Measurements from ENCODE around the gene SLC9A8. TPM values are rescaled to one million over a fixed set of nuclear protein-coding genes. Genes with fewer than 3 reads are reported as not detected.

SLC9A8 gene
- total and polyA plus RNA-seq, 4 donors, result 7.8 to 21.1 (median 14.4) TPM

- Histone ChIP-seq H3K4me1 (ENCODE audit: control insufficient read depth in 5 of 5, insufficient read depth in 5 of 5, low read length in 5 of 5) (peaks cover 0 to 20% (median 0%) of the 10 kb centered on the region in 5 donors), H3K36me3 (ENCODE audit: control insufficient read depth in 4 of 4, insufficient read depth in 4 of 4, low read length in 4 of 4) (peaks cover 4 to 40% (median 20%) of the 10 kb centered on the region in 4 donors), H3K27ac (ENCODE audit: low read depth in 1 of 2, low read length in 1 of 2) (no peak overlapping the region), H3K9me3 (ENCODE audit: control insufficient read depth in 4 of 4, insufficient read depth in 3 of 4, low read length in 3 of 4) (no peaks in the 10 kb centered on the region), H3K9ac (ENCODE audit: insufficient read depth in 1 of 2, low read length in 2 of 2) (no peak overlapping the region), H3K27me3 (ENCODE audit: control insufficient read depth in 3 of 3, insufficient read depth in 3 of 3, low read length in 2 of 3) (no peaks in the 10 kb centered on the region), H3K4me3 (no peak overlapping the region)
- ATAC-seq (ENCODE audit: insufficient read depth, low FRiP score) (no peak), DNase-seq (no peak)
- WGBS, 2 donors, result 93% methylated on average over 15 of the region's 15 CpGs
- TF ChIP-seq, protein P1, sequence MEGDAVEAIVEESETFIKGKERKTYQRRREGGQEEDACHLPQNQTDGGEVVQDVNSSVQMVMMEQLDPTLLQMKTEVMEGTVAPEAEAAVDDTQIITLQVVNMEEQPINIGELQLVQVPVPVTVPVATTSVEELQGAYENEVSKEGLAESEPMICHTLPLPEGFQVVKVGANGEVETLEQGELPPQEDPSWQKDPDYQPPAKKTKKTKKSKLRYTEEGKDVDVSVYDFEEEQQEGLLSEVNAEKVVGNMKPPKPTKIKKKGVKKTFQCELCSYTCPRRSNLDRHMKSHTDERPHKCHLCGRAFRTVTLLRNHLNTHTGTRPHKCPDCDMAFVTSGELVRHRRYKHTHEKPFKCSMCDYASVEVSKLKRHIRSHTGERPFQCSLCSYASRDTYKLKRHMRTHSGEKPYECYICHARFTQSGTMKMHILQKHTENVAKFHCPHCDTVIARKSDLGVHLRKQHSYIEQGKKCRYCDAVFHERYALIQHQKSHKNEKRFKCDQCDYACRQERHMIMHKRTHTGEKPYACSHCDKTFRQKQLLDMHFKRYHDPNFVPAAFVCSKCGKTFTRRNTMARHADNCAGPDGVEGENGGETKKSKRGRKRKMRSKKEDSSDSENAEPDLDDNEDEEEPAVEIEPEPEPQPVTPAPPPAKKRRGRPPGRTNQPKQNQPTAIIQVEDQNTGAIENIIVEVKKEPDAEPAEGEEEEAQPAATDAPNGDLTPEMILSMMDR (IDR thresholded peaks at IDR 0.05; ENCODE audit: control extremely low read depth, extremely low read depth), result no peak
Observed at GRCh38 chr20:49880724-49881445, 68.3 kb downstream of the SLC9A8 start.

DNA sequence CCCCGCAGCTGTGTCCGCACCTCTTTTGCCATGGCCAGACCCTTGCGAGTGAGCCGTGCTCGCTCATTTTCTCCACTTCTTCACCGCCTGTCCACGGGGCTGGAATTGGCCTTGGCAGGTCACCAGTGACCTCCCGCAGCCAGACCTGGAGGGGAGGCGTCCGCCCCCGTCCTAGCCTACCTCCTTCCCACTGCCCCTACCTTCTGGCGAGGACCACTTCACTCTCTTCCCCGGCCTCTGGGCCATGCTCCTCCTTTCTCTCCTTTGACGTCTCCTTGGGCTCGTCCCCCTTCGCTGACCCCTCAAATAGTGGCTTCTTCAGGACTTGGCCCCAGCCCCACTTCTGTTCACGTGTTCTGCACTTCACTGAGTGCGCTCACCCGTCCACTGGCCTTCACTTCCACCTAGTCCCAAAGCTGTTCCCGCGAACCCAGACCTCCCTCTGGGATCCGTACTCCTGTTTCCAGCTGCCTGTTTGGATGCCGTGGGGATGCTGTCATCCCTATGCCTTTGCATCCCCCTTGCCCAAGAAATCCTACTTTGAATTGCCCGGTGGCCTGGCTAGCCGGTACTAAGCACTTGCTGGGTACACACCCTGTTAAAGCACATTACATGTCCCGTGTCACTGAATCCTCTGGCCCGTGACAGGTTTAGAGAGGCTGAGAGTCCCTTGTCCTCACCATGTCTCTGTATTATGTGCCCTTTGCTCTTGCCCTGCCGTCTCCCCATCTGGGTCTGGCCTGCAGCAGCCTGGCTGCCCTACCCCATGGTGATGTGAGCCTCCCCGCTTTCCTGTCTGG is 69.7 kb downstream of the SLC9A8 start:
- peaks cover 4 to 40% (median 20%) of the 10 kb centered on the region in 4 donors for H3K36me3 ChIP-seq (ENCODE audit: control insufficient read depth in 4 of 4, insufficient read depth in 4 of 4, low read length in 4 of 4)
- DNase-seq (no peak), ATAC-seq (ENCODE audit: insufficient read depth, low FRiP score) (no peak)
- no peak overlapping the region for H3K9ac ChIP-seq (ENCODE audit: insufficient read depth in 1 of 2, low read length in 2 of 2)
- H3K27ac ChIP-seq (ENCODE audit: low read depth in 1 of 2, low read length in 1 of 2), result no peak overlapping the region
- no peaks in the 10 kb centered on the region for H3K9me3 ChIP-seq (ENCODE audit: control insufficient read depth in 4 of 4, insufficient read depth in 3 of 4, low read length in 3 of 4)
- H3K27me3 ChIP-seq (ENCODE audit: control insufficient read depth in 3 of 3, insufficient read depth in 3 of 3, low read length in 2 of 3), result no peaks in the 10 kb centered on the region
- TF ChIP-seq, protein P1 (IDR thresholded peaks at IDR 0.05; ENCODE audit: control extremely low read depth, extremely low read depth), result no peak
- peaks cover 0 to 9% (median 5%) of the 10 kb centered on the region in 5 donors for H3K4me1 ChIP-seq (ENCODE audit: control insufficient read depth in 5 of 5, insufficient read depth in 5 of 5, low read length in 5 of 5)
- H3K4me3 ChIP-seq, result no peak overlapping the region
- 90 to 97% methylated on average over 27 to 29 of the region's 29 CpGs for WGBS, 2 donors

GRCh38 chr20:49883246-49883802 is 70.7 kb downstream of the SLC9A8 start:
- no peak overlapping the region for H3K9ac ChIP-seq (ENCODE audit: insufficient read depth in 1 of 2, low read length in 2 of 2)
- TF ChIP-seq, protein P1 (IDR thresholded peaks at IDR 0.05; ENCODE audit: control extremely low read depth, extremely low read depth), result no peak
- H3K36me3 ChIP-seq (ENCODE audit: control insufficient read depth in 4 of 4, insufficient read depth in 4 of 4, low read length in 4 of 4), result peaks cover 4 to 46% (median 23%) of the 10 kb centered on the region in 4 donors
- no peaks in the 10 kb centered on the region for H3K27me3 ChIP-seq (ENCODE audit: control insufficient read depth in 3 of 3, insufficient read depth in 3 of 3, low read length in 2 of 3)
- no peak for DNase-seq
- H3K4me1 ChIP-seq (ENCODE audit: control insufficient read depth in 5 of 5, insufficient read depth in 5 of 5, low read length in 5 of 5), result peaks cover 0 to 19% (median 5%) of the 10 kb centered on the region in 5 donors
- H3K4me3 ChIP-seq, result no peak overlapping the region
- WGBS, 2 donors, result 95 to 99% methylated on average over 10 of the region's 10 CpGs
- H3K27ac ChIP-seq (ENCODE audit: low read depth in 1 of 2, low read length in 1 of 2), result no peak overlapping the region
- no peaks in the 10 kb centered on the region for H3K9me3 ChIP-seq (ENCODE audit: control insufficient read depth in 4 of 4, insufficient read depth in 3 of 4, low read length in 3 of 4)
- ATAC-seq (ENCODE audit: insufficient read depth, low FRiP score), result no peak
